DND-41 (cell line): ENCODE results near the gene GPC6.

ENCODE experiments used
- CTCF ChIP-seq: IDR thresholded peaks from 2 replicates; pipeline ENCODE4 v1.5.1; 2012; ENCODE audit warnings: borderline replicate concordance, low read length, moderate library complexity, mild to moderate bottlenecking; ENCODE audit not compliant: poor library complexity, severe bottlenecking; ENCODE audit errors: extremely low read depth
- EZH2 ChIP-seq: IDR thresholded peaks from 3 replicates; pipeline ENCODE4 v1.6.1; 2012; ENCODE audit warnings: borderline replicate concordance, low read depth, mild to moderate bottlenecking, moderate library complexity, low read length, inconsistent platforms; ENCODE audit not compliant: severe bottlenecking

GRCh38 chr13:93690139-93690538, 463.5 kb downstream of the GPC6 start:
- TF ChIP-seq CTCF (no peak), EZH2 (no peak)
